Diencephalon (tissue), 1 donor: Measurements from ENCODE around the gene SGMS1. TPM values are rescaled to one million over a fixed set of nuclear protein-coding genes. Genes with fewer than 3 reads are reported as not detected.

Experiments
- small RNA-seq: library from RNA; depleted of rRNA; stranded (forward); fragments of <200 nt; gene quantifications from one replicate; pipeline ENCODE3, GENCODE V24; 2014
- total RNA-seq: library from RNA; depleted of rRNA; stranded (reverse); fragments of >200 nt; gene quantifications from one replicate; pipeline ENCODE4 v1.2.3, GENCODE V29; 2014

SGMS1 gene
- 37.8 TPM for total RNA-seq

GRCh38 chr10:50623663-50624412 lies at the start of gene SGMS1:
Gene SGMS1, minus strand, starts transcription at chr10:50623956. Its CDS starts 279,842 bp downstream, at chr10:50344114.

Small RNAs within 50 kb of the gene (small RNA-seq; reads per million reads assigned to genes)
- gene RNU7-107P = not detected

Other genes with a start within 250 kb of the SGMS1 start
- 12.2 TPM for gene ASAH2B, start 116.0 kb upstream of the SGMS1 start, total RNA-seq